ENCODE measurements around the gene HSP90B1.

Gene HSP90B1

DNA sequence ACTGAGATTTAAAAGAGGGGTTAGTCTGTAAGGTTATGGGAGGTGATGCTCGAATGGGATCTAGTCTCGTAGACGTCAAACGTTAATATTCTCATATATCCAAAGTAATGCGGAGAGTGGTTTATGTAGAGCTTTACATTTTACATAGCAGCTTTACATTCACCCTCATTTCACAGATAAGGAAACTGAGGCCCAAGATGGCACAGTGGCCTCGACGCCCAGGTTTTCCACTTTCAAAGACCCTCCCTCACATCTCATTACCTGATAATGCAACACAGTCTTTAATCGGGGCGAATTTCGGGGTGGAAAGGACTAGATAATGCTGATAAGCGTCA, 35.0 kb downstream of the HSP90B1 start:
- H3K36me3 ChIP-seq (ENCODE audit: control insufficient read depth, insufficient read depth, low read length) = peaks cover 2% of the 10 kb centered on the region
- H3K9ac ChIP-seq (ENCODE audit: low read length) = peak overlapping the region; percentile 66
- H3K27me3 ChIP-seq (ENCODE audit: control insufficient read depth, insufficient read depth, low read length) = no peaks in the 10 kb centered on the region
- peak overlapping the region; percentile 86 for H3K4me3 ChIP-seq (ENCODE audit: low read length)
- peaks cover 17% of the 10 kb centered on the region for H3K4me1 ChIP-seq (ENCODE audit: control insufficient read depth, insufficient read depth, low read length)
- H3K27ac ChIP-seq (ENCODE audit: low read depth, low read length) = peak overlapping the region; percentile 95

DNA sequence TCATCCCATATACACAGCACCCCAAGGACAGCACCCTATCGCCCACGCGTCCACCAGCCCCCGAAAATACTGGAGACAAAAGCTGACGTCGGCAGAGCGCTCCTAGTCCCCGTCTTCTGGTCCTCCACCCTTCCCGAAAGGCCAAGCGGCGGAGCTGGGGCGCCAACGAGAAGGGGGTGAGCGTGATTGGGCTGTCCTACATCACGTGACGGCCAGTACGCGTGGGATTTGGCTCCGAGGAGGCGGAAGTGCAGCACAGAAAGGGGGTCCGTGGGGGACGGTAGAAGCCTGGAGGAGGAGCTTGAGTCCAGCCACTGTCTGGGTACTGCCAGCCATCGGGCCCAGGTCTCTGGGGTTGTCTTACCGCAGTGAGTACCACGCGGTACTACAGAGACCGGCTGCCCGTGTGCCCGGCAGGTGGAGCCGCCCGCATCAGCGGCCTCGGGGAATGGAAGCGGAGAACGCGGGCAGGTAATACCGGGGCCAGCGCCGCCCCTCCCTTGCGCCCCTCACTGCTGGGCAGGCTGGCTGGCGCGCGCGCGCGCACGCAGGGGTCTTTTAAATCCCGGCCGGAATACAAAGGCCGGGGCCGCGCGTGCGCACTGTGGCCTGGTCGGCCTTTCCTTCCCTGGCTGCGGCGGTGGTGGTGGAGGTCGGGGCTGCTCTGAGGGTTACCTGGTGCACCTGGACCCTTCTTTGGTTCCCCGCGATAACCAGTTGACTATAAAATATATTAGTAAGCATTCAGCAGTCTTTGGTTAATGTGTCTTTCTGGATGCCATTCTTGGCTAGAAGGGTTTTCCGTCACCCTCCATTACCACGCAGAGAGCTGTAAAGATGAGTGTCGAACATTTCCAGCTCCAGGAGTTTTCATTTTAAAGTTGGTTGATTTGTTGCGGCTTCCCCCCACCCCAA, 35.6 kb downstream of the HSP90B1 start, which contains the start of gene TDG:
Gene TDG, plus strand, starts transcription at position 283 of the 915 bp plus-strand sequence. Its CDS starts 166 bp downstream, at position 449.
- Histone ChIP-seq H3K9ac (ENCODE audit: low read length) (peak within 1 kb of the TSS; percentile 76), H3K4me3 (ENCODE audit: low read length) (peak within 1 kb of the TSS; percentile 86), H3K27ac (ENCODE audit: low read depth, low read length) (peak within 1 kb of the TSS; percentile 95), H3K27me3 (ENCODE audit: control insufficient read depth, insufficient read depth, low read length) (no peaks in the 10 kb centered on the region), H3K36me3 (ENCODE audit: control insufficient read depth, insufficient read depth, low read length) (peaks cover 2% of the 10 kb centered on the region), H3K4me1 (ENCODE audit: control insufficient read depth, insufficient read depth, low read length) (peaks cover 17% of the 10 kb centered on the region)

DNA sequence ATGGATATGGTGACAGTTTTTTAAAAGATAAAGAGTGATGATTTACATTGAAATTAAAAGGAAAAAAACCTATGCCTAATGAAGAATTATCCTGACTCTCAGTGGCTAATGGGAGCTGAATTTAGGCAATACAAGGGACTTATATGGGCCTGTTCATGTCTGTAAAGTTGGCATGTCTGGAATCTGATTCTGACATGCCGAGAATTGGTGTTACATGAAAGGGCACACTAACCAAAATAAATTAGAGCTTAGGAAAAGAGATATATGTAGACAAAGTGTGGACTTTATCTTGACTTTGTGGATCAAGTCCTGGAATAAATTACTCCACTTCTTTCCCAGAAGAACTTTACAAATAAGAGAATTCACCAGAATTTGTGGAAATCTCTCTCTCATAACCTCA, 36.5 kb downstream of the HSP90B1 start:
- Histone ChIP-seq H3K27ac (ENCODE audit: low read depth, low read length) (peak overlapping the region; percentile 93), H3K27me3 (ENCODE audit: control insufficient read depth, insufficient read depth, low read length) (no peaks in the 10 kb centered on the region), H3K36me3 (ENCODE audit: control insufficient read depth, insufficient read depth, low read length) (peaks cover 2% of the 10 kb centered on the region), H3K4me3 (ENCODE audit: low read length) (peak overlapping the region; percentile 81), H3K9ac (ENCODE audit: low read length) (peak overlapping the region; percentile 19), H3K4me1 (ENCODE audit: control insufficient read depth, insufficient read depth, low read length) (peaks cover 17% of the 10 kb centered on the region)

DNA sequence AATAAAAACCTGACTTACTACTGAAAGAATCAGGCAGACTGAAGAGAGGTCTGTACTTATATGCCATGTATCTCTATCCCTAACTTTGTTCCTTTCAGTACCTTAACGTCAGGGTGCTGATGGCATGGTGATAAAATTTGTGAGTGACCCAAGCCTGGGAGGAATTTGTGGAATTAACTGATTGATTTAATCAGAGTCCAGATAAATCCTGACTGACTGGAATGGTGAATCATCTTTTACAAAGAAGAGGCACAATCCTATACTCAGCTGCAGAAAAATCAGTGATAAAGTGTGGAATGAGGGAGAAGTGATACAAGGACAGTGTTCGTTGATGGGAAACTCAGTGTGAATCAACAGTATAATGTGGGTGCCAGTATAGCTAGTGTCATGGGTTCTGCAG, 39.2 kb downstream of the HSP90B1 start:
- no peak overlapping the region for H3K4me3 ChIP-seq (ENCODE audit: low read length)
- no peak overlapping the region for H3K27ac ChIP-seq (ENCODE audit: low read depth, low read length)
- H3K4me1 ChIP-seq (ENCODE audit: control insufficient read depth, insufficient read depth, low read length) = peaks cover 16% of the 10 kb centered on the region
- H3K9ac ChIP-seq (ENCODE audit: low read length) = no peak overlapping the region
- H3K36me3 ChIP-seq (ENCODE audit: control insufficient read depth, insufficient read depth, low read length) = peaks cover 2% of the 10 kb centered on the region
- no peaks in the 10 kb centered on the region for H3K27me3 ChIP-seq (ENCODE audit: control insufficient read depth, insufficient read depth, low read length)

DNA sequence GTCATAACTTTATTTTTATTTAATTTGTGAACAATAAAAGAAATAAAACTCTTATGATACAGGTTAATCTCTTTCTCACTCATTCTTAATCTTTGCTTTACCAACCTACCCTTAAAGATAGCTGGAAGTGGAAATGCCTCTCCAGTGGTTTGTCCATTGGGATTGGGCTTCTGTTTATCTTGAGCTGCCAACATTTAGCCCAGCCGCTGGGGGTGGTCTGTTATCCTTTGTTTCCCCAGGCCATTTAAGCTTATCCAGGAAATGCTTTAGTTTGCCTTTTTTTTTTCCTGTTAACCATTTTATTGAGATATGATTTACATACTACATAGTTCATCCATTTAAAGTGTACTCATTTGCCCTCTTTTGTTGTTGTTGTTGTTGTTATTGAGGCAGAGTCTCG, 43.7 kb downstream of the HSP90B1 start:
- peaks cover 2% of the 10 kb centered on the region for H3K36me3 ChIP-seq (ENCODE audit: control insufficient read depth, insufficient read depth, low read length)
- H3K9ac ChIP-seq (ENCODE audit: low read length) = no peak overlapping the region
- no peaks in the 10 kb centered on the region for H3K27me3 ChIP-seq (ENCODE audit: control insufficient read depth, insufficient read depth, low read length)
- no peak overlapping the region for H3K4me3 ChIP-seq (ENCODE audit: low read length)
- no peaks in the 10 kb centered on the region for H3K4me1 ChIP-seq (ENCODE audit: control insufficient read depth, insufficient read depth, low read length)
- no peak overlapping the region for H3K27ac ChIP-seq (ENCODE audit: low read depth, low read length)

DNA sequence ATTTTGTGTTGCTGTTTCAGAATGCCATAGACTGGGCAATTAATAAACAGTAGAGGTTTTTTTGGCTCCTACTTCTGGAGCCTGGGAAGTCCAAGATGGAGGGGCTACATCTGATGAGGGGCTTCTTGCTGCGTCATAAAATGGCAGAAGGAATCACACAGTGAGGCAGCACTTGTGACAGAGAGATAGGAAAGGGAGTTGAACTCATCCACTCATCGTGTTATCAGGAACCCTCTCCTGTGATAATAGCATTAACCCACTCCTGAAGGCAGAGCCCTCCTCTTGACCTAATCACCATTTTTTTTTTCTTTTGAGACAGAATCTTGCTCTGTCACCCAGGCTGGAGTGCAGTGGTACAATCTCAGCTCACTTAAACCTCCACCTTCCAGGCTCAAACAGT, 45.2 kb downstream of the HSP90B1 start:
- H3K36me3 ChIP-seq (ENCODE audit: control insufficient read depth, insufficient read depth, low read length) = peaks cover 4% of the 10 kb centered on the region
- no peak overlapping the region for H3K4me3 ChIP-seq (ENCODE audit: low read length)
- no peaks in the 10 kb centered on the region for H3K27me3 ChIP-seq (ENCODE audit: control insufficient read depth, insufficient read depth, low read length)

DNA sequence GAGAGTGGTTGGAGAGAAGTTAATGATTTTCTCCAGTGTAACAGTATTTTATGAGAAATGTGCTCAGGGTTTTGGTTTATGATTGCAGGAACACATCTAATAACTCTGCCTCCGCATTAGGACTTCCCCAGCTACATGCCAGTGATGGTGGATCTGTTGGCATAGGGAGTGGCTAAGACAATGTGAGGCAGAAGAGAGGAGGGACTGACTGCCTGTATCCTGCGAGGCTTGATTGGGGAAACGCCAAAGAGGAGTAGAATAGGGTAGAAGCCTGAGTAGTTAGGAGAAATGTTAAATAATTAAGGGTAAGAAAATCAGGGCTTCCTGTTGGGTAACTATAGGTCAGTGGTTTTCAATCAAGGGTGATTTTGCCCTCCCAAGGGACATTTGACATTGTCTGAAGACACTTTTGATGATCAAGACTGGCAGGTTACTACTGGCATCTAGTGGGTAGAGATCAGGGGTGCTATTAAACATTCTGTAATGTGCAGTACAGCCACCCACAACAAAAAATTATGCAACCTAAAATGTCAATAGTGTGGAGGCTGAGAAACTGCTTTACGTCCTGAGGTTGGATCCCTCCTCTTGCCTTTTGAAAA, 48.3 kb downstream of the HSP90B1 start:
- H3K4me1 ChIP-seq (ENCODE audit: control insufficient read depth, insufficient read depth, low read length) = no peaks in the 10 kb centered on the region
- no peak overlapping the region for H3K27ac ChIP-seq (ENCODE audit: low read depth, low read length)
- H3K27me3 ChIP-seq (ENCODE audit: control insufficient read depth, insufficient read depth, low read length) = no peaks in the 10 kb centered on the region
- peaks cover 9% of the 10 kb centered on the region for H3K36me3 ChIP-seq (ENCODE audit: control insufficient read depth, insufficient read depth, low read length)
- H3K4me3 ChIP-seq (ENCODE audit: low read length) = no peak overlapping the region
- H3K9ac ChIP-seq (ENCODE audit: low read length) = no peak overlapping the region

More for the DNA sequence above, 45.2 kb downstream of the HSP90B1 start:
- H3K27ac ChIP-seq (ENCODE audit: low read depth, low read length) = no peak overlapping the region
- H3K9ac ChIP-seq (ENCODE audit: low read length) = no peak overlapping the region
- H3K4me1 ChIP-seq (ENCODE audit: control insufficient read depth, insufficient read depth, low read length) = no peaks in the 10 kb centered on the region

DNA sequence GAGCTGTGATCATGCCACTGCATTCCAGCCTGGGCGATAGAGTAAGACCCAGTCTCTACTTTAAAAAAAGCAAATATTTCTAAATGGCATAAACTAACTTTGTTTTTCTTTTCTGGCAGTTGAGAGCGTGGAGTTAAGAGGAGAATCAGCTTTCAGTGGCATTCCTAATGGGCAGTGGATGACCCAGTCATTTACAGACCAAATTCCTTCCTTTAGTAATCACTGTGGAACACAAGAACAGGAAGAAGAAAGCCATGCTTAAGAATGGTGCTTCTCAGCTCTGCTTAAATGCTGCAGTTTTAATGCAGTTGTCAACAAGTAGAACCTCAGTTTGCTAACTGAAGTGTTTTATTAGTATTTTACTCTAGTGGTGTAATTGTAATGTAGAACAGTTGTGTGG, 56.6 kb downstream of the HSP90B1 start:
- Histone ChIP-seq H3K27me3 (ENCODE audit: control insufficient read depth, insufficient read depth, low read length) (no peaks in the 10 kb centered on the region), H3K4me1 (ENCODE audit: control insufficient read depth, insufficient read depth, low read length) (no peaks in the 10 kb centered on the region), H3K9ac (ENCODE audit: low read length) (no peak overlapping the region), H3K27ac (ENCODE audit: low read depth, low read length) (no peak overlapping the region), H3K36me3 (ENCODE audit: control insufficient read depth, insufficient read depth, low read length) (peaks cover 9% of the 10 kb centered on the region), H3K4me3 (ENCODE audit: low read length) (no peak overlapping the region)

DNA sequence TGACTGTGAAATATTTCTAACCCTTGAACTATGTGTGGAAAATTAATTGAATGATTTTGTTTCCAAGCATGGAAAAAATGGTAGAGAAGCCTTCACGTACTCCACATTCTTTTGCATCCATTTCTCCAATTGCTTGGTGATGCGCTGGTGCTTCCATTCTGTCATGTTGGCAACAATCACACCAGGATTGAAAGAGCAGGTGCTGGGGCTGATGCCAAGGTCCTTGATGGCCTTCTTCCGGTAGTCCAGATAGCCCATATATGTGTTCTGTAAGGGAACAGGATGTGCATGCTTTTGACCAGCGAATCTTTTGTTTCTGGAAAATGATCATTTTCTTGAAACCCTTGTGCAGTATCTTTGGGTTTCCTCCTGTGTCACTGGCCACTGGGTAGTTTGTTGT, 64.0 kb downstream of the HSP90B1 start:
- no peak overlapping the region for H3K9ac ChIP-seq (ENCODE audit: low read length)
- no peaks in the 10 kb centered on the region for H3K4me1 ChIP-seq (ENCODE audit: control insufficient read depth, insufficient read depth, low read length)
- no peaks in the 10 kb centered on the region for H3K27me3 ChIP-seq (ENCODE audit: control insufficient read depth, insufficient read depth, low read length)
- H3K36me3 ChIP-seq (ENCODE audit: control insufficient read depth, insufficient read depth, low read length) = no peaks in the 10 kb centered on the region
- no peak overlapping the region for H3K4me3 ChIP-seq (ENCODE audit: low read length)
- H3K27ac ChIP-seq (ENCODE audit: low read depth, low read length) = no peak overlapping the region

DNA sequence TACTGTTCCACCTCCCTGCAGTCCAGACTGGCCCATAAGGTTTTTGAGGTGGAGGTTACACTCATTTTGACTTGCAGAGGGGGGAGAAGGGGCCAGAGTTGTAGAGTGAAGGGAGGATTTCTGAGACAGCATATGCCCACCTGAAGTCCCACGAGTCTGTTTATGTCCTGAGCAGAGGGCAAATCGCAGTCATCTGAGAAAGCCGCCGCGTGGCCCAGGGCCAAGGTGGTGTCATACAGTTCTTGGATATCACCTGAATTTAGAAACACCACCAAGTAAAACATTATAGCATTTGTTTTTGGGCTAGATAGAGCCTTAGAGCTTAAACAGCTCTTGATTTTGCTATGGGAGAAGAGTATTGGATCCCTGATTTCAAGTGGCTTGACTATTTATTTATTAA, 66.4 kb downstream of the HSP90B1 start:
- H3K27ac ChIP-seq (ENCODE audit: low read depth, low read length) = no peak overlapping the region
- H3K36me3 ChIP-seq (ENCODE audit: control insufficient read depth, insufficient read depth, low read length) = no peaks in the 10 kb centered on the region
- no peaks in the 10 kb centered on the region for H3K27me3 ChIP-seq (ENCODE audit: control insufficient read depth, insufficient read depth, low read length)
- H3K4me1 ChIP-seq (ENCODE audit: control insufficient read depth, insufficient read depth, low read length) = no peaks in the 10 kb centered on the region
- no peak overlapping the region for H3K4me3 ChIP-seq (ENCODE audit: low read length)
- H3K9ac ChIP-seq (ENCODE audit: low read length) = no peak overlapping the region

DNA sequence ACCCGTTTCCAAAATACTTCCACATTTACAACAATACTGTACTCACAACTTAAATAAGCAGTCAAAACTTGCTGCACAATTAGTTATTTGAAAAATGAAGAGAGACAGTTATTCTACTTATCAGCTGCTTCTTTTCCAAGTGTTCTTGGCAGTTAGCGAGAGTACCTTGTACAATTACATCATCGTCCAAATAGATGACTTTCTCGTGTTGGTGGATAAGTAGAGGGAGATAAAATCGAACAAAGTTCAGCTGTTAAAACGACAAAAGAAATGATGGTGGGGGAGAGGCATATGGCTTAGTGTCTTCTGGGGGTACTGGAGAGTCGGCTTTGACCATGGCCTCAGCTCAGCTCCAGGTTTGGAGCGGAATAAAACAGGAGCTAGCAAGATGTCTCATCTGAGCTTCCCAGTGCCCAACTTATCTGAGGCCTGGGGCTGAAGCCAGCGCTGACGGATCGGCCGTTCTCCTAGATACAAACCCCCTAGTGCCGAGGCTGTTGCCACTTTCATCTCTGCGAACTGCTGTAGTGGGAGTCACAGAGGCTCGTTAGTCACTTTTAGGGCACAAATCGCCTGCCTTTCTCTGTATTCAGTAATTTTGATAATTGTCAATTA, 67.2 kb downstream of the HSP90B1 start:
- Histone ChIP-seq H3K4me1 (ENCODE audit: control insufficient read depth, insufficient read depth, low read length) (no peaks in the 10 kb centered on the region), H3K4me3 (ENCODE audit: low read length) (no peak overlapping the region), H3K9ac (ENCODE audit: low read length) (no peak overlapping the region), H3K27ac (ENCODE audit: low read depth, low read length) (no peak overlapping the region), H3K27me3 (ENCODE audit: control insufficient read depth, insufficient read depth, low read length) (no peaks in the 10 kb centered on the region), H3K36me3 (ENCODE audit: control insufficient read depth, insufficient read depth, low read length) (no peaks in the 10 kb centered on the region)
